Measurements from ENCODE around the gene NSF.
"Not testable (repeated sequence)": the region's sequence is repeated elsewhere in the genome, so short reads cannot be mapped to it uniquely, and the experiment has no call there.

NSF gene

DNA sequence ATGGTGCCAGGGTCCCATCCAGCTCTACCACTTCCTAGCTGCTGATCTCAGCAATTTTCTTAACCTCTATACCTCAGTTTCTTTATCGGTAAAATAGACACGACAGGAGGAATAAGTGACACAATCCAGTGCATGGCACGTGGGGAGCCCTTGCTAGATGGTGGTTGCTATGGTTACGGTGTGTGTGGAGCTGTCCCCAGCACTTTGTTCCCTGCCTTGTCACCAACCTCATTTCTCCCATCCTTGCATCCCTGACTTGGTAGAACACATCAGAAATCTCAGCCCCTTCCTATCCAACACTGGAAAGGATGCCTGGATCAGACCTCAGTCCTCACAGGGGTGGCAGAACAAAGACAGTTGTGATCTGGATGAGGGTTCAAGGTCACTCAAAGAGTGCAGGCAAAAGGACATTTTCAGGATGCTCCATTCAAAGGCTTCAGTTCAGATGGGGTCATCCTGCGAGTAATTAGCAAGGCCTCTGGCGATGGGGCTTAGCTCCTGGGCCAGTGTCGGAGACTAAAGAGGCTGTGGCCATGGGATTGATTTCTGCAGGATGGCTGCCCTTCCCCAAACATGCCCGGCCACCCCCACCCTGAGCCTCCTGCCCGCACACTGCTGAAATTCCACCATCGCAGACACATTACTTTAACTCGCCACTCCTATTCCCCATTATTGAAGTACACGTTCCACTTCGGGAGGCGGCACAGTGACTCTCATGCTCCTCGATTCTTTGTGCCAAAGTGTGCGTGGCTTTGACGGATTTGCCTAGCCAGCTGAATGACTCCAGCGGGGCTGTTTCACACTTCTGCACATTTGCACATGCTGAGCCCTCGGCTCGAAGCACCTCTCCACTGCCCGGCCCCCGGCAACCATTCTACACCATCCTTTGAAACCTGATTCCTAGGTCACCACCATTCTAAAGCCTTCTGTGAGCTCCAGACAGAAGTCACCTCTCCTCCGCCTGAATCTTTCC lies 187.8 kb downstream of the NSF start:
- DNase-seq, result no peak

DNA sequence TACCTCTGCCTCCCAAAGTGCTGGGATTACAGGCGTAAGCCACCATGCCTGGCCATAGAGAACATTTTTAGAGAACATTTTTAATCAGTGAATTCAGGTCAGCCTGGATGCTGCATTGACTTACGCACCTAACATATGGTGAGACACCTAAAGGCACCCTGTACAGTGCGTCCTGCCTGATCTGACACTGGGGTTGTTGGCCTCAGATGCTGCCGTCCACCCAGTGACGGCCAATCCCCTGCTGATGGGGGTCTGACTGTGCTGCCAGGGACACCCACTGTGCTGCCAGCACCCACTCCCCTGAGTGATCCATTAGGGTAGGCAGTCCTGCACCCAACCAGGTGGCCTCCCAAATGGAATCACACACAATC lies 189.5 kb downstream of the NSF start:
- no peak for DNase-seq

DNA sequence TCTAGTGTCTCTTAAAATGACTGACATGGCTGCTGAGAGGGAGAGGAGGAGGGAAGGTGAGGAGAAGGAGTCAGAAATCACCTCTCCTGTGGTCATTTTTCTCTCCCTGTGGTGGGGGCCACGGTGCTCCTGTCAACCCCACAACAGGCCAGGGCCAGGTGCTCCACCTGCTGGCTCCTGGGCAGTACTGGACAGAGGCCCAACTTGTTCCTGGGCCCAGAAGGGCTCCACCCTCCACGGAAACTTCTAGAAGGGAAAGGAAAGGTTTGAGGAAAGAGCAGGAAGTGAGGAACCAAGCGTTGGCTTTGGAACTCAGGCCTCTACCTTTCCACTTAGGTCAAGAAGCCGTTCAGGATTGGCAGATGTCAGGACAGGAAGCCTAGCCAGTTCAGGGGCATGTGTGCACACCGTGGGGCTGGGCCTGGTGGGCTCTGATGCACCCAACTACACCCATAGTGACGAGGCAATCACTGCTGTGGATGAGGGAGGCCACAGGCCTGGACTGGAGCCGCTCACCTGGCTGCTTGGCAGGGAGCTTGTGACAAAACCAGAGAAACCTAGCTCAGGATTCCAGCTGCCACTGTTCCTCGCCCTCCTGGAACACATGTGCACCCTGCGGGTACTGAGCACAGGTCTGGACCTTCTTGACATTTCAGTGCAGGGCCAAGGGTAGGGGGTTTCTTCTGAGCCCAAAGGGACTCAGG lies 191.9 kb downstream of the NSF start:
- DNase-seq, result no peak

DNA sequence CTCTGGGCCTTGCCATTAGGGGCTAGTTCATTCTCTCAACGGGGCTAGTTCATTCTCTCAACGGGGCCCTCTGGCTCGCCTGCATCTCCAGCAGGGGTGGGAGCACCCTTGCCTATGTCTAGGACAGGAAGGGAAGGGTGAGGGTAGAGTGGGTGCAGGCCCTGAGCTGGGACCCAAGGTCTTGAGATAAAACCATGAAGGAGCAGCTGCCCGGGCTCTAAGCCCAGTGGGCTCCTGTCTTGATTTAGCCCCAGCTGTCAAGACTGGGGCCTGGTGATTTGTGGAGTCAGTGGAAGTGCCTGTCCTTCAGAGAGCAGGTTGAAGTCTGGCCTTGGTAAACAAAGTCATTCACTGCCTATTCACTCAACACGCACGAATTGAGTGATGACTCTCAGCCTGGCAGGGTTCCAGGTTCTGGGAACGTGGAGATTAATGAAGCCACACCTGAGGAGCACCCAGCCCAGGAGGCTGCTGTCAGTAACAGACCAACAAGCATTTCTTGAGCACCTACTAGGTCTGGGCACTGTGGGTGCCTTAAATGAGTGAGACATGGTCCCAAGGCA lies 192.6 kb downstream of the NSF start:
- no peak for DNase-seq

DNA sequence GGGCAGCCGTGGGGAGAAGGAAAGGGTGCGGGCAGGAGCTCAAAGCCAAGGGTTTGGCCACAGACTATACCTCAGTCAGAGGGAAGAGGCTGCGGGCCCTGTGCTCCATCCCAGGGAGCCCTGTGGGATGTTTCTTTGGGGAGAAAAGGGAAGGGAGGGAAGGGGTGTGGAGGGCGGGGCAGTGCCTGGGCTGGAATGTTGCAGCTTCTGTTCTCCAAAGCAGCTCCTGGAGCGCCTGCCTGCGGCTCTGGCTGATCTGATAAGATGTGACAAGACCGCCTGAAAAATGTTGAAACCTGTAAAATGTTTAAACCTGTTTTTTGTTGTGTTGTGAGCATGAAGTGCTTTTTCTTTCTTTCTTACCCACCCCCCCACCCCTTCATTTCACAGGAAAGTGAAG lies 195.2 kb downstream of the NSF start:
- DNase-seq, result no peak

DNA sequence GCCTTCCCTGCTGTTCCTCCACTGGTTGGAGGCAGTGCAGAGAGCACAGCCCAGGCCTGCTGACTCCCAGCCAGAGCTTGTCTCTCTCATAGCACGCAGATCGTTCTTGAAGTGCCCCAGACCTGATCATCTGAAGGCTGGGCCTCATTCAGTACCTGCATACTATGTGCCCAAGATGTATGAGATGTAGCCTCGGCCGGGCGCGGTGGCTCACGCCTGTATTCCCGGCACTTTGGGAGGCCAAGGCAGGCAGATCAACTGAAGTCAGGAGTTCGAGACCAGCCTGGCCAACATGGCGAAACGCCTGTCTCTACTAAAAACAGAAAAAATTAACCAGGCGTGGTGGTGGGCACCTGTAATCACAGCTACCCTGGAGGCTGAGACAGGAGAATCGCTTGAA lies 197.0 kb downstream of the NSF start:
- DNase-seq, result no peak

DNA sequence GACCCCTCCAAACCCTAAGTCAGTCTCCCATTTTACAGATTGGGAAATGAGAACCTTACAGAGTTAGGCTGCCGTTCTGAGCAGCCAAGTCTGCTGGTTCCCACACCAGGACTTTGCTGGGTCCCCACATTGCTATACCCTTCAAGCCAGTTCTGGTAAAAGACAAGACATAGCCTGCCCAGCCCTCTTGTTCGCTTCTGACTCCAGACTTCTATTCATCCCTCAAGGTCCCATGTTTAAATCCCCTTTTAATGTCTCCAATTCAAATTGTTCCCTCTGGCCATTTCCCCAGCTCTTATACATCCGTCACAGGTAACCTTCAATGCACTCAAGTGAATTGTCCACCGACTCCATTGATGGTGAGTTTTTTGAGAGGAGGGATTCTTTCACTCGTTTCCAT lies 197.8 kb downstream of the NSF start:
- DNase-seq, result no peak

DNA sequence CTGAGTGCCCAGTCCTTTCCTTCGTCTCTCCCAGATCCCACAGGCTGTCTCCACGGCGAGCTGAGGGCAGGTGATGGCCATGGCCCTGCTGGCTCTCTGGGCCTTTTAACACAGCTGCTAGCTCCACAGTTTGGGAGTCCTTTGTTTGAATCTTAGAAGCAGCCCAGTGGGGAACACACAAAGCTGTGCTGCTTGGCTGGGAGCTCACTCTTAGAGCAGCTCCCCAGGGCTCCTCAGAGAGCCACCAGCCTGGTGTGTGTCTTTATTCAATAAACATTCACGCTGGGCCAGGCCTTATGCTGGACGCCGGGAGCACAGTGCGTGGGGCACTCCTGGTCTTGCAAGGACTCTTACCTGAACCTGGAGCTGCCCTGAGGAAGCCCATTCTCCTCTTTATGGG lies 198.3 kb downstream of the NSF start:
- DNase-seq, result no peak

DNA sequence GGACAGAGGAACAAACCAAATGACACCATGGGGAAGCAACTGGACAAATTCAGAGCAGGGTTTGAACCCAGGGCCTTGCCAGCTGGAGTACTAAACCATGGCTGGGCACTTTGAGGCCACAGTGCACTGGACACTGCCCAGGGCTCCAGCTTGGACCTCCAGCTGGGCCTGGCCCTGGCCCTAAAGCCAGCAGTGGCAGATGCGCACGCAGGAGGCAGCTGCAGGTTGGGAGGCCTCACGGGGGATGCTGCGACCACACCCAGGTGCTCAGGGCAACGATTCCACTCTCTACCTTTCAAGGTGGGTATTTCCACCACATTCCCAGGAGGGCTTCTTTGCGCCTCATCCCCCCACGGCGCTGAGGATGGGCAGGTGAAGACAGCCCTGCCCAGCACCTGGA lies 199.1 kb downstream of the NSF start:
- no peak for DNase-seq

DNA sequence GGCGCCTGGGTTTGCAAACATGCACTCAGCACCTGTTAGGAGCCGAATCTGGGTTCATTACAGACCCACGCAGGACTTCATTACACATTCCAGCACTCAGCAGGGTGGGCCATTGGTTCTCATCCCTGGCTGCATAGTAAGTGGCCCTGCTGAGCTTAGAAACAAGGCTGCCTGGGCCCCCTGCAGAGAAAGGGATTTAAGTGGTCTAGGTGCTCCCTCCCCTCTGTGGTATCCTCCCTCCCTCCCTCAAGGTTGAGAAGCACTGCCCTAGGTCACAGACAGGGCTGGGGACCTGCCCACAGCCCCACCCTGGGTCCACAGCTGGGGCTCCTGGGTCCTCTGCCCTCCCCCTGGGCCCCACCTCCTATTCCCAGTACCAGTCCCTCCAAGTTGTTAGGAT lies 199.7 kb downstream of the NSF start:
- DNase-seq, result no peak

DNA sequence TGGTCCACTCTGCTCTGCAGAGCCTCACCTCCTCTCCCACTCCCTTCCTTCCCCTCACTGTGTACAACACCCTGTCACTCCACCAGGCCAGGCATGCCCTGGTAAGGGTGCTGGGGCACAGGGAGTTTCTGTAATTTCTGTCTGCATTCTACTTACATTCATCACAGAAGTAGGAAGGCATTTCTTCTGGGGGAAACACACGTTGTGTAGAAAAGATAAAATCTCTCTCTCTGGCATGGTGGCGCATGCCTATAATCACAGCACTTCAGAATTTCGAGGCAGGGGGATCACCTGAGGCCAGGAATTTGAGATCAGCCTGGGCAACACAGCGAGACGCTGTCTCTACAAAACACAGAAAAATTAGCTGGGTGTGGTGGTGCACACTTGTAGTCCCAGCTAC lies 201.1 kb downstream of the NSF start:
- no peak for DNase-seq

DNA sequence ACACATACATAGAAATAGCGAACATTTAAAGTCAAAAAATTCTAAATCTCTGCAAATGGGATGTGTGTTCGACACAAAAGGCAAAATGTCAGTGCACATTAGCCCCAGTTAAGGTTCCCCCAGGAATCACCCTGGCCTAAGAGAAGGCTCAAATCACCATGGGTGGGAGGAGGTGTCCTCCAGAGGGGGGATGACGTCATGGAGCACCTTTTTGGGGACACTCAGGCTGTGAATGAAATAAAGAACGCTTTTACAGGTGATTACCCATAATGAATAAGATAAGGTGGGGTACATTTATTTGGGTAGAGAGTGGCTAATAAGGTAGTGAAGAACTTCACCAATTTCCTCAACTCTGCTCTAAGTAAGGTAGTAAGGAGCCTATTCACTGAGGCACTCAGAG lies 201.6 kb downstream of the NSF start:
- no peak for DNase-seq

DNA sequence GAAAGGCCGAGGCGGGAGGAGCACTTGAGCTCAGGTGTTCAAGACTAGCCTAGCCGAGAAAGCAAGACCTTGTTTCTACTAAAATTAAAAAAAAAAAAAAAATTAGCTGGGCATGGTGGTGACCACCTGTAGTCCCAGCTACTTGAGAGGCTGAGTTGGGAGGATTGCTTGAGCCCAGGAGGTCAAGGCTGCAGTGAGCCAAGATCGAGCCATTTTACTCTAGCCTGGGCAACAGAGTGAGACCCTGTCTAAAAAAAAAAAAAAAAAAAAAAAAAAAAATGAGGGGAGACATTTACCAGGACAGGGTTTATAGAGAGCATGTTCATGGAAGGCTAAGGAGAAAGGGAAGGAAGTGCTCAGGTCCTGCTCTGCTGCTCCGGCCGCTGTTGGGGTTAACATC lies 202.6 kb downstream of the NSF start:
- not testable (repeated sequence) for DNase-seq

DNA sequence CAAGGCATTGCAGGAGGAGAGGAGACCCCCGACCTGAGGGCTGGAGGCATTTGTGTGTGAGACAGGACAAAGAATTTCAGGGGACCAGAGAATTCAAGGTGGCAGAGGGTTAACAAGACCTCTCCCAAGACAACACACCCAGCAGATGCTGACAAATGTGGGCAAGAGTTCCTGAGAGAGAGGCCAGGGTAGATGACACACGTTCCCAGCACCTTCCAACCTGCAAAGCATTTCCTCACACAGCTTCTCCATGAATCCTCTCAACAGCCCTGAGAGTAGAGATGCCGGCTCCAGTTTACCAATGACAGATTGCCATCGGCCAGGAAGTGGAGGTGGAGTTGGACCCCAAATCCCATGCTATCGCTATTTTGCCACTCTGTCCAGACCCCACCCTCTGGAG lies 203.1 kb downstream of the NSF start:
- DNase-seq, result no peak

DNA sequence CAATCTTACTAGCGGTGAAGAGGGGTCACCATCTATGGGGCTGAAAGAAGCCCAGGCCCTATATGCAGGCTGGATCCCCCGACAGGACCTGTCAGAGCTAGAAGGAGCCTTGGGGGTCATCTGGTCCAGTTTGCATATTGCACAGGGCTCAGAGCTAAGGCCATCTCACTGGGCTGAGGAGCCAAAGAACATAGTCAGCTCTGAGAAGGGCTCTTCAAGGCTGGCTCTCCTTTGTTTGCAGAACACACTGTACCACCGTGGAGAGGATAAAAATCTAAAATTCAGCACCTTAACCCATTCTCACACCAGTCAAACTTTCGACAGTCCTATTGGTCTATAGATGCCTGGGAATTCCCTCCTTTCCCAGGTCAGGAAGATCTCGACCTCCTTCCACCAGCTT lies 203.8 kb downstream of the NSF start:
- DNase-seq, result no peak

DNA sequence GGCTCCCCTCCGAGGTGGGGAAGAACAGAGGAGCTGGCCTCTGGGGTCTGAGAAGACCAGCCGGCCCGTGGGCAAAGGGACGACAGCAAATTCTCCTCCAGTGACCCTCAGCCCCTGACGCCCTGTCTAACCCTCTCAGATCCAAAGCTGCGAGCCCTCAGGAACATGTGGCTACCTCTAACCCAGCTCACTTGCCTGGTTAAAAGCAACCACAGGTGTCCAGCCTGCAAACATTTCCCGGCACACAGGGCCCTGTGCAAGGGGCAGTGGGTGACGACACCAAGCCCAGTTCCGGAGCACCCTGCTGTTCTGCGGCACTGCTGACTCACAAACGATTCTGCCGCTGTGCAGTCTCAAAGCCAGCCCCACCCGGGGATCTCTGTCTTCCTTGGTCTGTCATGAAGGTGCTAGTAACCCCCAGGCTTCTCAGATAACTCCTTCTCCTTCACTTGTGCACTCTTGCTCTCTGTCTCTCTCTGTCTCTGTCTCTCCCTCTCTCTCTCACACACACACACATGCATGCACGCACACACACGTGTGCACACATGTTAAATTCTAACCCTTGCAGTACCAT lies 205.0 kb downstream of the NSF start:
- DNase-seq, result no peak

DNA sequence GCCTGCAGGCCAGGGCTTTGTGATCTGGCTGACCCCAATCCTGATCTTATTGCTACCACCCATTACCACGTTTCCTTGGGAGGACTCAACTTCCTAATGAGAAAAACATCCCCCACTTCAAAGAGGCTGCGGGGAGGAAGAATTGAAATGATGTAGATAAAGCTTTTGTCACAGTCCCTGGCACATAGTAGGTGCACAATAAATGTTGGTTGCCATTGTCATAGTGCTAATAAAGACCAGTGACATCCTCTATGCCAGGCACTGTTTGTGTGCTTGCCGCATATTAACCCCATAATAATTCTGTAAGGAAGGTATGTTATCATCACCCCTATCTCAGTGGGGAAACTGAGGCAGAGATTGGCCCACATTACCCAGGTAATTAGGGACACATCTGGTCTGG lies 205.6 kb downstream of the NSF start:
- DNase-seq, result no peak

DNA sequence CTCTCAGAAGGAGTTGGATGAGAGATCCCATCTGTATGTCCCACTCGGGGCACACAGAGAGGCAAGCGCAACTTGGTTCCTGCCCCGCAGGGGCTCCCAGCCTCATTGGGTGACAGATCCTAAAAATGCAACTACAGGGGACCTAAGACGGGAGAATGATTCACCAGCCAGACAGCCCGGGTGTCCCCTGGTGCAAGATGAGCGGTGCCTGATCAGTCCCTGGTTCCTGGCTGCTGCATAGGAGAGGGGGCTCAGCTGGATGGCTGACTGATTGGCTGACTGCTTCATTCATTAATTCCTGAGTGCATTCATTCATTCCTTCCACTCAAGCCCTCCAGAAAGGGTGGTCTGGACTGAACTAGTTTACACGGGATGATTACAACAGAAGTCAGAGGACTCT lies 206.1 kb downstream of the NSF start:
- no peak for DNase-seq

DNA sequence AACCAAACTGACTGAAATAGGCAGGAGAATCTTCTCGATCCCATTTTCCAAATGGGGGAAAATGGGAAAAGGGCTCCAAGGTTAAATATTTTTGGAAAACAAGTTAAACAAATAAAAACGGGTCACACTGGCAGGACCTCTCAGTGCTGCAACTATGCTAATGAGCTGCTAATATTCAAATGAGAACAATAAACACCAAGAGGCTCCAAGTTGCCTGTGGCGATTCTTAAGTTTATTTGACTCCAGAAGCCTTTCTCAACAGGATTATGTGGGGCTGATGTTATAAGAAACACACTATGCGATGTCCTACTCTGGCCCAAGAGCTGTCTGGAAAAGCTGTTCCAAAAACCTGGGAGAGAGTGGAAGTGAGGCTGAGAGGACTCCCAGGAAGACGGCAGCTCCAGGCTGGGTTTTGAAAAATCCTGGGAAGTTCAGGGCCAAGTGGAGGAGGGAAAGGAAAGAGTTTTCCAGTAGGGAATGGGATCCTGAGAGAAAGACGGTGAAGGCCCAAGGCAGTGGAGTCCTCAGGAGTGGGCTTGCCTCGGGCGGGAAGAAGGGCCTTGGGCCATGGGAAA lies 206.6 kb downstream of the NSF start:
- no peak for DNase-seq

DNA sequence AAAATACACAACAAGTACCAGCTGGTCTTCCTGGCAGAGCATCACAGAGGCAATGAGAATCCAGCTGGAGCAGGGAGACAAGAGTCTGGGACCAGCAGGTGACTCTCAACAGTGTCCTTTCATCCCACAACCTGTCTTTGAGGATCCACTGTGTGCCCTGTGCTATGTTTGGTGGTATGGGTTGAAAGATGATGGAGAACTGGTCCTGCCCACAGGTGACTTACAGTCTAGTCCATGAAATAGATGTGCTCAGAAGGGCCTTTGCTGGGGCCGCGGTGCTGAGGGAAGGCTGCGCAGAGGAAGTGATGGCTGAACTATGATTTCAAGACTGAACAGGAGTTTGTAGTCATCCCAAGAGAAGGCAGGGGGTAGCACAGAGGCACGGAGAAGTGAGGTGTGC lies 210.1 kb downstream of the NSF start:
- DNase-seq, result no peak

DNA sequence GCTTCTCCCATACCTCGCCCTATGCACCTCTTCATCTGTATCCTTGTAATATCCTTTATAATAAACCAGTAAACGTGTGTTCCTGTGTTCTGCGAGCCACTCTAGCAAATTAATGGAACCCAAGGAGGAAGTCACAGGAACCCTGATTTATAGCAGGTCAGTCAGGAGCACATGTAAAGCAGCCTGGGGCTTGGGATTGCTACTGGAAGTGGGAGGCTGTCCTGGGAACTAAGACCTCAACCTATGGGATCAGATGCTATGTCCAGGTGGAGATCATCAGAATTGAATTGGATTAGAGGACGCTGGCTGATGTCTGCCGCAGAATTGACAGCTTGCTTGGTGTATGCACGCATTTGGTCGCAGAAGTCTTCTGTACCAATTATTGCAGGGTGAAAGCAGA lies 212.3 kb downstream of the NSF start:
- no peak for DNase-seq

DNA sequence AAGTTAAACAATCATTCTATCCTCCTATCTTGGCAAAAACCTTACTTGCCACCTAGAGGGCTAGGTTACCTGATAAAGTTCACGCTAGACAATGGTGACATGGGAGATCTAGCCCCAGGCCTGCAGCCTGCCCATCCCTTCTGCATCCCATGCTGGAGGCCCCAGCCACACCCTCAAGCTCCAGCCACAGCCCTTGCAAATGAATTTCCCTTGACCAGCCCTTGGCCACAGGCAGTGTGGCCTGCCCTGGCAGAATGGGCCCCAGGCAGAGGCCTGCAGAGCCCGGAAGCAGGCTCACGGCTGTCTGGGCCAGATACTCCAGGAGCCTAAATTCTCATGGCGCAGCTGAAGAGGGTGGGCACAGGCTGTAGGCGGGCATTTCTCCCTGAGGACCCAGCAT lies 213.1 kb downstream of the NSF start:
- DNase-seq, result no peak

DNA sequence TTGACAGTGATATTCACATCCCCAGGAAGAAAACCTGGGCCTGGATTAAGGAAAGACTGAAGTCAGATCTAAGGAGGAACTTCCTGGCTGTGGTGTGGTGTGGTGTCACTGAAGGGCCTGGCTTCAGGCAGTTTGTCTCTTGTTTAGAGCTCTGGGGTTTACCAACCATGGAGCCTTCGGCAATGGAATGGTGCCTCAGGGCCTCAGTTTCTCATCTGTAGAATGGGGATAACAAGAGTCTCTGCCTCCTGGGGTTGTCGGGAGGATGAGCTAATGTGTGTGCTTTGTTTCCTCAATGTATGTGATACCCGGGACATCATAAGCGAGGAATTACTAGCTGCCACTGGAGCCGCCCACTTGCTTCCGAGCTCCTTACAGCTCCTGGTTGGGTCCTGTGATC lies 215.3 kb downstream of the NSF start:
- no peak for DNase-seq

Data from activated naive CD4-positive, alpha-beta T cell treated with anti-CD3 and anti-CD28 coated beads, Interleukin-2, amount 50 U/mL, for 16 hours (primary cell).